Iris pigment epithelial cell (primary cell): ENCODE results near the gene ZNF316.

Experiments
- DNase-seq: peaks from one replicate; pipeline ENCODE4 v3.0.0-alpha.2; 2011; ENCODE audit warnings: low read depth

Gene ZNF316

GRCh38 chr7:6636741-6637543 lies at the start of gene ZNF316:
TSS of gene ZNF316 (plus strand) at chr7:6637318. CDS start at chr7:6642410, 5,092 bp downstream.
- DNase-seq, result peak; percentile 49

- no peak for DNase-seq
Measured at GRCh38 chr7:6588566-6588965, 48.6 kb upstream of the ZNF316 start.

GRCh38 chr7:6589151-6589828 lies 47.8 kb upstream of the ZNF316 start:
- no peak for DNase-seq

GRCh38 chr7:6589829-6590644 lies 47.1 kb upstream of the ZNF316 start, which contains the start of gene INTS15:
TSS of gene INTS15 (plus strand) at chr7:6590021. CDS start at chr7:6590284, 263 bp downstream.
- DNase-seq, result peak; percentile 81

- DNase-seq, result peak; percentile 31
Measured at GRCh38 chr7:6590645-6591110, 46.4 kb upstream of the ZNF316 start.

- no peak for DNase-seq
Measured at GRCh38 chr7:6600093-6600492, 37.0 kb upstream of the ZNF316 start.

GRCh38 chr7:6604458-6604857 lies 32.7 kb upstream of the ZNF316 start:
- no peak for DNase-seq

- DNase-seq, result no peak
Measured at GRCh38 chr7:6606866-6607583, 30.1 kb upstream of the ZNF316 start.

GRCh38 chr7:6607651-6608051 lies 29.5 kb upstream of the ZNF316 start:
- DNase-seq, result no peak

- no peak for DNase-seq
Measured at GRCh38 chr7:6608081-6608480, 29.0 kb upstream of the ZNF316 start.

GRCh38 chr7:6608794-6609193 lies 28.3 kb upstream of the ZNF316 start:
- DNase-seq, result no peak

- no peak for DNase-seq
Measured at GRCh38 chr7:6612819-6613218, 24.3 kb upstream of the ZNF316 start.

- no peak for DNase-seq
Measured at GRCh38 chr7:6613706-6614105, 23.4 kb upstream of the ZNF316 start.

- DNase-seq, result no peak
Measured at GRCh38 chr7:6614953-6615722, 22.0 kb upstream of the ZNF316 start, which contains the start of gene ZNF853. TSS of gene ZNF853 (plus strand) at chr7:6615610. CDS start at chr7:6616175, 565 bp downstream.

- DNase-seq, result no peak
Measured at GRCh38 chr7:6615723-6616555, 21.2 kb upstream of the ZNF316 start.

GRCh38 chr7:6616854-6617643 lies 20.1 kb upstream of the ZNF316 start:
- DNase-seq, result no peak

GRCh38 chr7:6618621-6619020 lies 18.5 kb upstream of the ZNF316 start:
- DNase-seq, result no peak

GRCh38 chr7:6619961-6620360 lies 17.2 kb upstream of the ZNF316 start:
- no peak for DNase-seq
